SH-SY5Y (cell line): ENCODE data around the gene TCTN1.

ENCODE experiments used
- GATA2 ChIP-seq: IDR thresholded peaks from 2 replicates; pipeline ENCODE4 v1.6.1; 2011; ENCODE audit warnings: mild to moderate bottlenecking, low read depth, low read length
- GATA3 ChIP-seq: IDR thresholded peaks from 2 replicates; pipeline ENCODE4 v1.6.1; 2011; ENCODE audit warnings: low read depth, mild to moderate bottlenecking, low read length, moderate library complexity

DNA sequence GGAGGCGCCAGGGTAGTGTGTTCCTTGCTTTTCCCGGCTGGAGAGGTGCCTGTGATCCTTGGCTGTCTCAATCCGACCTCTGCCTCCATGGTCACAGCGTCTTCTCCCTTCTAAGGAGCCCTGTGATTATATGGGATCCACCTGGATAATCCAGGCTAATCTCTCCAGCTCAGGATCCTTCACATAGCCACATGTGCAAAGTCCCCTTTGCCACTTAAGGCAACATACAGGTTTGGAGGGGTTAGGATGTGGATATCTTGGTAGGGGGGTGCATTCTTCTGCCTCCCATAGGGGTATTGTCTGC, 76.2 kb downstream of the TCTN1 start:
- TF ChIP-seq GATA3 (no peak), GATA2 (no peak)
